SK-N-SH (cell line): ENCODE measurements around the gene CYBRD1.
"Not testable (repeated sequence)": the region's sequence is repeated elsewhere in the genome, so short reads cannot be mapped to it uniquely, and the experiment has no call there.

ENCODE experiments used
- CTCF ChIP-seq: fragments of 200-600 bp; sonication (generic); IDR thresholded peaks from 2 replicates; pipeline ENCODE4 v1.6.1; 2017; ENCODE audit warnings: antibody characterized with exemption, mild to moderate bottlenecking, moderate library complexity
- EZH2phosphoT487 ChIP-seq: fragments of 200-600 bp; sonication (generic); IDR thresholded peaks from 2 replicates; pipeline ENCODE4 v1.6.1; 2017; ENCODE audit warnings: low read depth, mixed run types, mild to moderate bottlenecking, antibody characterized with exemption, moderate library complexity, borderline replicate concordance
- GABPA ChIP-seq: IDR thresholded peaks from 2 replicates; pipeline ENCODE4 v1.4.0; 2012; ENCODE audit warnings: low read depth, mild to moderate bottlenecking
- IRF3 ChIP-seq: fragments of 150-350 bp; IDR thresholded peaks from 2 replicates; pipeline ENCODE4 v1.6.1; 2016; ENCODE audit warnings: mild to moderate bottlenecking, low read depth, low read length
- MAX ChIP-seq: IDR thresholded peaks from 2 replicates; pipeline ENCODE4 v1.4.0; 2012; ENCODE audit warnings: low read depth
- MXI1 ChIP-seq: IDR thresholded peaks from 2 replicates; pipeline ENCODE4 v1.6.1; 2012; ENCODE audit warnings: mild to moderate bottlenecking, low read depth, low read length, improper control_type of control experiment
- NFIC ChIP-seq: IDR thresholded peaks from 2 replicates; pipeline ENCODE4 v1.4.0; 2012; ENCODE audit warnings: borderline replicate concordance
- PBX3 ChIP-seq: IDR thresholded peaks from 2 replicates; pipeline ENCODE4; 2012
- POLR2AphosphoS5 ChIP-seq: IDR thresholded peaks from 2 replicates; pipeline ENCODE4 v1.6.1; 2012; ENCODE audit warnings: low read depth, low read length

- not testable (repeated sequence) for TF ChIP-seq PBX3, GABPA, NFIC, MXI1, CTCF, POLR2AphosphoS5, IRF3, EZH2phosphoT487, MAX
These were observed 13.3 kb downstream of the CYBRD1 start for GRCh38 chr2:171535528-171535927.
